ENCODE data around the gene PIGT.
A peak's percentile ranks its signal among the peaks of the same experiment; 100 is the strongest.
"Not testable (repeated sequence)": the region's sequence is repeated elsewhere in the genome, so short reads cannot be mapped to it uniquely, and the experiment has no call there.

The PIGT gene

DNA sequence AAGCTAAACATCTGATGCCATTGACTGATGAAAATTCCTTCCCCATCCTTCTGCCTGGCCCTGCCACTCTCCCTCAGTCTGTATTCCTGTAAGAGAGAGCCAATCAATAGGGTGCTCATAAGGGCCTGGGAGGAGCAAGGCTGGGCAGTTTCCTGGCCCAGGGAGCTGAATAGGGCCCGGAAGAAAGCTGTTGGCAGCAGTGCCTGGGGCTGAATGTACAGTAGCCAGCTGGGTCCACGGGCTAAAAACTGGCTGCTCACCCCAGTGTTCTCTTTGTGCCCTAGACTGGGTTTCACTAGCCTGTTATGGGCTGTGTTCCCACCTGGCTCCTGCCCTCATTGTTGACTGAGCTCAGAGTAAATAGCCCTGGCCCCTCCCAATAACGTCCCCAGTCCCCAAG lies 51.9 kb downstream of the PIGT start:
- TF ChIP-seq, protein P1, sequence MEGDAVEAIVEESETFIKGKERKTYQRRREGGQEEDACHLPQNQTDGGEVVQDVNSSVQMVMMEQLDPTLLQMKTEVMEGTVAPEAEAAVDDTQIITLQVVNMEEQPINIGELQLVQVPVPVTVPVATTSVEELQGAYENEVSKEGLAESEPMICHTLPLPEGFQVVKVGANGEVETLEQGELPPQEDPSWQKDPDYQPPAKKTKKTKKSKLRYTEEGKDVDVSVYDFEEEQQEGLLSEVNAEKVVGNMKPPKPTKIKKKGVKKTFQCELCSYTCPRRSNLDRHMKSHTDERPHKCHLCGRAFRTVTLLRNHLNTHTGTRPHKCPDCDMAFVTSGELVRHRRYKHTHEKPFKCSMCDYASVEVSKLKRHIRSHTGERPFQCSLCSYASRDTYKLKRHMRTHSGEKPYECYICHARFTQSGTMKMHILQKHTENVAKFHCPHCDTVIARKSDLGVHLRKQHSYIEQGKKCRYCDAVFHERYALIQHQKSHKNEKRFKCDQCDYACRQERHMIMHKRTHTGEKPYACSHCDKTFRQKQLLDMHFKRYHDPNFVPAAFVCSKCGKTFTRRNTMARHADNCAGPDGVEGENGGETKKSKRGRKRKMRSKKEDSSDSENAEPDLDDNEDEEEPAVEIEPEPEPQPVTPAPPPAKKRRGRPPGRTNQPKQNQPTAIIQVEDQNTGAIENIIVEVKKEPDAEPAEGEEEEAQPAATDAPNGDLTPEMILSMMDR (IDR thresholded peaks at IDR 0.05; ENCODE audit: low read length, missing control alignments), result no peak
- DNase-seq (ENCODE audit: low read depth), result no peak
- H3K4me3 ChIP-seq (replicated peaks; ENCODE audit: low read depth, low read length), result no peak overlapping the region

DNA sequence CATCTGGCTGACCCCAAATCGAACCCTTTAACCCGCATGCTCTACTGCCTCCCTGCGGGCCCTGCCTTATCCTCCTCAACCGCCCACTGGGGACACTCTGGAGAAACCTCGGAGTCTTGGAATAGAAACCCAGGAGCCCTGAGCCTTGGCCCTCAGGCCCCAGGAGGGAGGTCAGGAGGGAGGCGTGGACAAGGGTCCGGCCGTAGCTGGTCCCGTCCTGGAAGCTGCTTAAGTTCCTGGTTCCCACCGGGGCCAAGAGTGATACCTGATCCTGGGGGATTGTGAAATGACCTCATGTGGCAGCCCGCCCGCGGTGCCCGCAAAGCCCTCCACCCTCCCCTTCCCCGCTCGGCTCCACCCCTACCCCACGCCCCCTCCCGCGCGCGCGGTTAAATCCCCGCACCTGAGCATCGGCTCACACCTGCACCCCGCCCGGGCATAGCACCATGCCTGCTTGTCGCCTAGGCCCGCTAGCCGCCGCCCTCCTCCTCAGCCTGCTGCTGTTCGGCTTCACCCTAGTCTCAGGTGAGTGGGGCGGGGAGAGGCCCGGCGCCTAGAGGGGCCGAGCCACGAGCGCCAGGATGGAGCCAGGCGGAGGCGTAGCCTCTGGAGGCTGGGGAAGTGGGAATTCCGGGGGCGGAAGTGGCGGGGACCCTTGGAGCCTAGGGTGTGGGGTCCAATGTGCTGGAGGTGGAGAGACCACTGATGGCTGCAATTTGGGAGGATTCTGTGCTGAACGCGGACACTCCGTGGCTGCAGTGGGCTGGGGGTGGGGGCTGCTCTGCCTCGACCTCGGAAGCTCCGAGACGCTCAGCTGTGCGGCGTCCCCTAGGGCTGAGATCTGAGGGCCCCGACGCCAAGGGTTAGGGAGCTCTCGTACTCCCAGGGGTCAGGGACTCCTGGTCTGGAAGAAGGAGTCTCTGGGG lies 53.7 kb downstream of the PIGT start, which contains the start of gene WFDC2:
Gene WFDC2 (plus strand): TSS at position 418 of the 926 bp plus-strand sequence. CDS start 29 bp downstream, at position 447.
- TF ChIP-seq, protein P1 (IDR thresholded peaks at IDR 0.05; ENCODE audit: low read length, missing control alignments), result no peak
- no peak for DNase-seq (ENCODE audit: low read depth)
- peak within 1 kb of the TSS; percentile 38 for H3K4me3 ChIP-seq (replicated peaks; ENCODE audit: low read depth, low read length)

DNA sequence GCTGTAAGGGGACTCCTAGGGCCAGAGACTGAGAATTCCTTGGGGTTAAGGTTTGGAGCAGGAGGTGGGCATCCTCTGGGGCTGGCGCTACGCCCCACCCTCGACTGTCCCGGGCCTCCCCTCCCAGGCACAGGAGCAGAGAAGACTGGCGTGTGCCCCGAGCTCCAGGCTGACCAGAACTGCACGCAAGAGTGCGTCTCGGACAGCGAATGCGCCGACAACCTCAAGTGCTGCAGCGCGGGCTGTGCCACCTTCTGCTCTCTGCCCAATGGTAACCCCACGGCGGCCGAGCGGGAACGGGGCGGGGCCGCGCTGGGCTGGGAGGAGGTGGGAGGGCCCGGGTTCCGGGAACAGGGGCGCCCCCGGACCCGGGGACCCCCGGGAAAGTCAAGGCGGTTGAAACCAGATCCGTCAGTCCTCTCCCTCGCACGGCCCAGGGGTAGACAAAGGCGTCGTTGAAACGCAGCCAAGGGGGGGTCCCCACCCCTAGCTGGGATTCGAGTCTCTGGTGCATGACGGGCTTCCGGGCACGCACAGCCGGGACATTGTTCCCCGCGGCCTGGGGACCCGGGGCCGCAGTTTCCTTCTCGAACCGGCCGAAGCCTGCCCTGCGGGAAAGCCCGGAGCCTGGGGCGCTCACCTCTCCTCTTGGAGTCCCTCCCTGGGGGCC lies 54.5 kb downstream of the PIGT start:
- H3K4me3 ChIP-seq (replicated peaks; ENCODE audit: low read depth, low read length), result peak overlapping the region; percentile 38
- DNase-seq (ENCODE audit: low read depth), result peak; percentile 16
- TF ChIP-seq, protein P1 (IDR thresholded peaks at IDR 0.05; ENCODE audit: low read length, missing control alignments), result no peak

DNA sequence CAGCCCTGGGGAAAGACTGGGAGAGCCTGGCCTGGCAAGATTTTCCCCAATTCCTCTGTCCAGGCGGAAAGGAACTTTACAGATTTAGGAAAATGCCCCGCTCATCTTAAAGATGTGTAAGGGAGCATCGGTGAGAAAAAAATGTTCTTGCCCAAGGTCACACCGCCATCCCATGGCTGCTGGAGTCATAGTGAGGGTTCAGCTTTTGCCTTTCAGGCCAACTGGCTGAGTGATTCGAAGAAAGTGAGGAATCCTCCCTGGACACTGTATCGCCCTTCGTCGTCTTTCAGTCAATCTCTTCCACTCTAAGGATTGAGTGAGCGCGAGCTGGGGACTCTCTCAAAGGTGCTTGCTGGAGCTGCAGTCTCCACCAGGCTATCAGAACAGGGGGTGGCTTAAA lies 55.0 kb downstream of the PIGT start:
- peak overlapping the region; percentile 38 for H3K4me3 ChIP-seq (replicated peaks; ENCODE audit: low read depth, low read length)
- peak; percentile 6 for DNase-seq (ENCODE audit: low read depth)

DNA sequence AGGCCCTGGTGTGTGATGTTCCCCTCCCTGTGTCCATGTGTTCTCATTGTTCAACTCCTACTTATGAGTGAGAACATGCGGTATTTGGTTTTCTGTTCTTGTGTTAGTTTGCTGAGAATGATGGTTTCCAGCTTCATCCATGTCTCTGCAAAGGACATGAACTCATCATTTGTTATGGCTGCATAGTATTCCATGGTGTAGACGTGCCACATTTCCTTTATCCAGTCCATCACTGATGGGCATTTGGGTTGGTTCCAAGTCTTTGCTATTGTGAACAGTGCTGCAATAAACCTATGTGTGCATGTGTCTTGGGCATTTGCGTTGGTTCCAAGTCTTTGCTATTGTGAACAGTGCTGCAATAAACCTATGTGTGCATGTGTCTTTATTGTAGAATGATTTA lies 56.3 kb downstream of the PIGT start:
- DNase-seq (ENCODE audit: low read depth); H3K4me3 ChIP-seq (replicated peaks; ENCODE audit: low read depth, low read length): not testable (repeated sequence)

More for the DNA sequence above, 55.0 kb downstream of the PIGT start:
- TF ChIP-seq, protein P1 (IDR thresholded peaks at IDR 0.05; ENCODE audit: low read length, missing control alignments), result peak; percentile 2
